ENCODE measurements around the gene CLSTN1.
"Not testable (repeated sequence)": the region's sequence is repeated elsewhere in the genome, so short reads cannot be mapped to it uniquely, and the experiment has no call there.

CLSTN1 gene

GRCh38 chr1:9722378-9722749 is 101.4 kb downstream of the CLSTN1 start:
- H3K36me3 Mint-ChIP-seq (ENCODE audit: low read depth): peaks cover 92% of the 10 kb centered on the region
- H3K27ac Mint-ChIP-seq: peak overlapping the region; percentile 69
- H3K27me3 Mint-ChIP-seq: no peaks in the 10 kb centered on the region
- no peak overlapping the region for H3K4me3 Mint-ChIP-seq
- H3K4me1 Mint-ChIP-seq (ENCODE audit: low read depth): peaks cover 73% of the 10 kb centered on the region
- DNase-seq: no peak
- H3K9me3 Mint-ChIP-seq: no peaks in the 10 kb centered on the region

GRCh38 chr1:9721606-9722377 is 102.0 kb downstream of the CLSTN1 start:
- H3K4me1 Mint-ChIP-seq (ENCODE audit: low read depth): peaks cover 71% of the 10 kb centered on the region
- H3K4me3 Mint-ChIP-seq: peak overlapping the region; percentile 33

GRCh38 chr1:9720785-9721605 is 102.8 kb downstream of the CLSTN1 start:
- Mint-ChIP-seq H3K9me3 (no peaks in the 10 kb centered on the region), H3K36me3 (ENCODE audit: low read depth) (peaks cover 95% of the 10 kb centered on the region), H3K4me3 (peak overlapping the region; percentile 33), H3K27me3 (no peaks in the 10 kb centered on the region), H3K27ac (peak overlapping the region; percentile 97), H3K4me1 (ENCODE audit: low read depth) (peaks cover 74% of the 10 kb centered on the region)
- no peak for DNase-seq

More at GRCh38 chr1:9721606-9722377, 102.0 kb downstream of the CLSTN1 start:
- peaks cover 92% of the 10 kb centered on the region for H3K36me3 Mint-ChIP-seq (ENCODE audit: low read depth)
- peak; percentile 88 for DNase-seq
- H3K9me3 Mint-ChIP-seq: no peaks in the 10 kb centered on the region
- H3K27me3 Mint-ChIP-seq: no peaks in the 10 kb centered on the region
- peak overlapping the region; percentile 78 for H3K27ac Mint-ChIP-seq

GRCh38 chr1:9719978-9720722 is 103.6 kb downstream of the CLSTN1 start:
- Mint-ChIP-seq H3K36me3 (ENCODE audit: low read depth) (peaks cover 99% of the 10 kb centered on the region), H3K4me1 (ENCODE audit: low read depth) (peaks cover 80% of the 10 kb centered on the region), H3K27me3 (no peaks in the 10 kb centered on the region), H3K27ac (peak overlapping the region; percentile 97), H3K9me3 (no peaks in the 10 kb centered on the region), H3K4me3 (no peak overlapping the region)
- DNase-seq: no peak

- Mint-ChIP-seq H3K4me3 (peak overlapping the region; percentile 83), H3K4me1 (ENCODE audit: low read depth) (peaks cover 73% of the 10 kb centered on the region), H3K36me3 (ENCODE audit: low read depth) (peaks cover 95% of the 10 kb centered on the region), H3K9me3 (no peaks in the 10 kb centered on the region), H3K27ac (peak overlapping the region; percentile 97), H3K27me3 (no peaks in the 10 kb centered on the region)
- no peak for DNase-seq
Observed at GRCh38 chr1:9718006-9718680, 105.6 kb downstream of the CLSTN1 start.

GRCh38 chr1:9717193-9718005 is 106.4 kb downstream of the CLSTN1 start:
- peaks cover 75% of the 10 kb centered on the region for H3K4me1 Mint-ChIP-seq (ENCODE audit: low read depth)
- H3K36me3 Mint-ChIP-seq (ENCODE audit: low read depth): peaks cover 95% of the 10 kb centered on the region
- peak overlapping the region; percentile 97 for H3K27ac Mint-ChIP-seq
- no peaks in the 10 kb centered on the region for H3K27me3 Mint-ChIP-seq
- no peaks in the 10 kb centered on the region for H3K9me3 Mint-ChIP-seq
- DNase-seq: peak; percentile 86
- peak overlapping the region; percentile 83 for H3K4me3 Mint-ChIP-seq

- peak overlapping the region; percentile 97 for H3K27ac Mint-ChIP-seq
- peak overlapping the region; percentile 83 for H3K4me3 Mint-ChIP-seq
- H3K9me3 Mint-ChIP-seq: no peaks in the 10 kb centered on the region
- peak; percentile 61 for DNase-seq
- H3K4me1 Mint-ChIP-seq (ENCODE audit: low read depth): peaks cover 73% of the 10 kb centered on the region
- no peaks in the 10 kb centered on the region for H3K27me3 Mint-ChIP-seq
- peaks cover 93% of the 10 kb centered on the region for H3K36me3 Mint-ChIP-seq (ENCODE audit: low read depth)
Observed at GRCh38 chr1:9716404-9717192, 107.2 kb downstream of the CLSTN1 start.

- H3K36me3 Mint-ChIP-seq (ENCODE audit: low read depth): peaks cover 93% of the 10 kb centered on the region
- no peaks in the 10 kb centered on the region for H3K9me3 Mint-ChIP-seq
- peaks cover 73% of the 10 kb centered on the region for H3K4me1 Mint-ChIP-seq (ENCODE audit: low read depth)
- H3K27ac Mint-ChIP-seq: peak overlapping the region; percentile 97
- peak overlapping the region; percentile 83 for H3K4me3 Mint-ChIP-seq
- peak; percentile 72 for DNase-seq
- H3K27me3 Mint-ChIP-seq: no peaks in the 10 kb centered on the region
Observed at GRCh38 chr1:9715536-9716226, 108.1 kb downstream of the CLSTN1 start.

- H3K4me1 Mint-ChIP-seq (ENCODE audit: low read depth): peaks cover 65% of the 10 kb centered on the region
- H3K36me3 Mint-ChIP-seq (ENCODE audit: low read depth): peaks cover 92% of the 10 kb centered on the region
Observed at GRCh38 chr1:9714257-9714718, 109.5 kb downstream of the CLSTN1 start.

GRCh38 chr1:9712767-9713166 is 111.0 kb downstream of the CLSTN1 start:
- Mint-ChIP-seq H3K27ac (peak overlapping the region; percentile 71), H3K36me3 (ENCODE audit: low read depth) (peaks cover 83% of the 10 kb centered on the region), H3K4me1 (ENCODE audit: low read depth) (peaks cover 52% of the 10 kb centered on the region)
- not testable (repeated sequence) for H3K9me3 Mint-ChIP-seq, DNase-seq, H3K27me3 Mint-ChIP-seq, H3K4me3 Mint-ChIP-seq

More at GRCh38 chr1:9714257-9714718, 109.5 kb downstream of the CLSTN1 start:
- Mint-ChIP-seq H3K4me3 (peak overlapping the region; percentile 25), H3K27ac (peak overlapping the region; percentile 87), H3K27me3 (no peaks in the 10 kb centered on the region), H3K9me3 (no peaks in the 10 kb centered on the region)
- no peak for DNase-seq

GRCh38 chr1:9711466-9712020 is 112.2 kb downstream of the CLSTN1 start:
- Mint-ChIP-seq H3K36me3 (ENCODE audit: low read depth) (peaks cover 79% of the 10 kb centered on the region), H3K4me3 (no peak overlapping the region), H3K9me3 (no peaks in the 10 kb centered on the region), H3K4me1 (ENCODE audit: low read depth) (peaks cover 49% of the 10 kb centered on the region), H3K27me3 (no peaks in the 10 kb centered on the region), H3K27ac (peak overlapping the region; percentile 71)
- no peak for DNase-seq

- no peaks in the 10 kb centered on the region for H3K27me3 Mint-ChIP-seq
- no peak overlapping the region for H3K4me3 Mint-ChIP-seq
- peak overlapping the region; percentile 48 for H3K27ac Mint-ChIP-seq
- peaks cover 49% of the 10 kb centered on the region for H3K4me1 Mint-ChIP-seq (ENCODE audit: low read depth)
- H3K9me3 Mint-ChIP-seq: no peaks in the 10 kb centered on the region
- H3K36me3 Mint-ChIP-seq (ENCODE audit: low read depth): peaks cover 76% of the 10 kb centered on the region
- no peak for DNase-seq
Observed at GRCh38 chr1:9710037-9710436, 113.7 kb downstream of the CLSTN1 start.
